Naive thymus-derived CD4-positive, alpha-beta T cell (primary cell): ENCODE results near the gene ISOC2. TPM values are rescaled to one million over a fixed set of nuclear protein-coding genes. Genes with fewer than 3 reads are reported as not detected.
A peak's percentile ranks its signal among the peaks of the same experiment; 100 is the strongest.

Source experiments
- ATAC-seq: fragments of 150-1000 bp; cut with Tn5 transposase; 2 replicates; pipeline ENCODE4 v1.10.0; 2021; ENCODE audit warnings: mild to moderate bottlenecking, moderate library complexity
- CTCF ChIA-PET: fragments of 350-600 bp; sonication (Branson Sonifier 250); formaldehyde crosslinking; loops from one replicate; lab custom pipeline; 2021; ENCODE audit warnings: antibody characterized with exemption; lab: Charles Lee
- POLR2A ChIA-PET: fragments of 350-600 bp; sonication (Branson Sonifier 250); formaldehyde crosslinking; loops from one replicate; lab custom pipeline; 2021; ENCODE audit warnings: antibody characterized with exemption, inconsistent platforms; lab: Charles Lee
- DNase-seq, 9 donors: peaks; one replicate each; pipeline versions ENCODE4 v3.0.0 to v3.0.0-alpha.2; 2020 to 2022; ENCODE audit warnings: mixed read lengths in 1 of 9
- H3K27ac ChIP-seq: one replicate; pipeline ENCODE4 v1.7.0; 2013; ENCODE audit warnings: mild to moderate bottlenecking, low read depth, low read length, moderate library complexity
- H3K27me3 ChIP-seq, 2 donors: one replicate each; pipeline ENCODE4 v1.7.0; 2013; ENCODE audit warnings: low read length in 2 of 2, mild to moderate bottlenecking in 2 of 2, moderate library complexity in 2 of 2; ENCODE audit not compliant: control insufficient read depth in 2 of 2, insufficient read depth in 2 of 2
- H3K36me3 ChIP-seq, 3 experiments: 1 replicate in 2 of 3; 2 replicates in 1 of 3; pipeline ENCODE4 v1.7.0; 2013; ENCODE audit warnings: low read length in 3 of 3, mild to moderate bottlenecking in 3 of 3, moderate library complexity in 1 of 3; ENCODE audit not compliant: insufficient read depth in 3 of 3, control insufficient read depth in 2 of 3
- H3K4me1 ChIP-seq, 2 donors: one replicate each; pipeline ENCODE4 v1.7.0; 2013; ENCODE audit warnings: low read length in 2 of 2, mild to moderate bottlenecking in 2 of 2, moderate library complexity in 1 of 2; ENCODE audit not compliant: control insufficient read depth in 2 of 2, insufficient read depth in 2 of 2
- H3K4me3 ChIP-seq: 2 replicates; pipeline ENCODE4 v1.7.0; 2013; ENCODE audit warnings: mild to moderate bottlenecking, low read length
- H3K9me3 ChIP-seq, 3 experiments: 1 replicate in 2 of 3; 2 replicates in 1 of 3; pipeline ENCODE4 v1.7.0; 2013; ENCODE audit warnings: low read length in 3 of 3; ENCODE audit not compliant: control insufficient read depth in 2 of 3
- H3K27ac Mint-ChIP-seq, 9 donors: one replicate each; pipeline ENCODE4 v1.8.0; 2020 to 2022; ENCODE audit warnings: mixed read lengths in 9 of 9, mild to moderate bottlenecking in 8 of 9, moderate library complexity in 5 of 9, inconsistent platforms in 2 of 9
- H3K27me3 Mint-ChIP-seq, 5 donors: one replicate each; pipeline ENCODE4 v1.8.0; 2021 to 2022; ENCODE audit warnings: mixed read lengths in 5 of 5, mild to moderate bottlenecking in 1 of 5
- H3K36me3 Mint-ChIP-seq, 5 donors: one replicate each; pipeline ENCODE4 v1.8.0; 2020 to 2022; ENCODE audit warnings: mixed read lengths in 5 of 5, mild to moderate bottlenecking in 3 of 5, inconsistent platforms in 1 of 5
- H3K4me1 Mint-ChIP-seq, 7 donors: one replicate each; pipeline ENCODE4 v1.8.0; 2020 to 2022; ENCODE audit warnings: mixed read lengths in 7 of 7, mild to moderate bottlenecking in 3 of 7, inconsistent platforms in 1 of 7
- H3K4me3 Mint-ChIP-seq, 10 donors: one replicate each; pipeline ENCODE4 v1.8.0; 2020 to 2022; ENCODE audit warnings: mild to moderate bottlenecking in 10 of 10, mixed read lengths in 10 of 10, moderate library complexity in 6 of 10, inconsistent platforms in 2 of 10
- H3K9me3 Mint-ChIP-seq, 11 donors: one replicate each; pipeline ENCODE4 v1.8.0; 2020 to 2022; ENCODE audit warnings: mixed read lengths in 11 of 11, mild to moderate bottlenecking in 4 of 11, inconsistent platforms in 1 of 11, moderate library complexity in 1 of 11
- intact Hi-C, 2 donors: fragments of 100-400 bp; cut with micrococcal nuclease; formaldehyde crosslinking; loops; one replicate each; pipeline ENCODE4 v1.15.1; 2023
- polyA plus RNA-seq, 2 donors: library from polyadenylated mRNA; unstranded; fragments of 300-500 nt; fragmentation: Illumina TruSeq; gene quantifications; one replicate each; pipeline ENCODE4 v1.2.3, GENCODE V29; 2021
- total RNA-seq, 6 experiments: library from RNA in 5 of 6; stranded (reverse) in 5 of 6; gene quantifications; 1 replicate in 5 of 6; 2 replicates in 1 of 6; pipeline ENCODE4 v1.2.3 and lab custom pipeline; 2021 to 2026

ISOC2 gene
- total and polyA plus RNA-seq, 7 experiments from 2014 or later, result 5.1 to 31.2 (median 11.4) TPM

GRCh38 chr19:55490478-55491432 lies 29.3 kb upstream of the ISOC2 start:
- intact Hi-C loops, result no loop called here
- no peaks in the 10 kb centered on the region for H3K4me1 ChIP-seq
- H3K27ac ChIP-seq, result no peak overlapping the region
- peaks cover 5 to 13% (median 5%) of the 10 kb centered on the region in 7 donors for H3K4me1 Mint-ChIP-seq
- H3K36me3 ChIP-seq, result no peaks in the 10 kb centered on the region
- no peaks in the 10 kb centered on the region for H3K9me3 Mint-ChIP-seq
- POLR2A ChIA-PET, result no interaction called here
- no peaks in the 10 kb centered on the region for H3K9me3 ChIP-seq
- CTCF ChIA-PET, result no interaction called here
- H3K4me3 Mint-ChIP-seq, result no peak overlapping the region
- no peak for ATAC-seq
- H3K36me3 Mint-ChIP-seq, result peaks cover 0 to 1% (median 0%) of the 10 kb centered on the region in 5 donors
- peaks cover 0 to 5% (median 0%) of the 10 kb centered on the region in 5 donors for H3K27me3 Mint-ChIP-seq
- H3K27me3 ChIP-seq, result no peaks in the 10 kb centered on the region
- no peak for DNase-seq
- no peak overlapping the region for H3K27ac Mint-ChIP-seq
- H3K4me3 ChIP-seq, result no peak overlapping the region

- no peaks in the 10 kb centered on the region for H3K27me3 ChIP-seq
- intact Hi-C loops, result no loop called here
- ATAC-seq (no peak), DNase-seq (no peak)
- ChIA-PET CTCF (no interaction called here), POLR2A (no interaction called here)
- H3K36me3 ChIP-seq, result no peaks in the 10 kb centered on the region
- H3K27ac ChIP-seq, result no peak overlapping the region
- Mint-ChIP-seq H3K27me3 (peaks cover 0 to 5% (median 0%) of the 10 kb centered on the region in 5 donors), H3K36me3 (peaks cover 0 to 1% (median 0%) of the 10 kb centered on the region in 5 donors), H3K4me1 (peaks cover 5 to 13% (median 9%) of the 10 kb centered on the region in 7 donors), H3K27ac (no peak overlapping the region), H3K9me3 (no peaks in the 10 kb centered on the region), H3K4me3 (no peak overlapping the region)
- H3K4me1 ChIP-seq, result no peaks in the 10 kb centered on the region
- no peak overlapping the region for H3K4me3 ChIP-seq
- no peaks in the 10 kb centered on the region for H3K9me3 ChIP-seq
These were observed 28.5 kb upstream of the ISOC2 start for GRCh38 chr19:55489711-55490477.

DNA sequence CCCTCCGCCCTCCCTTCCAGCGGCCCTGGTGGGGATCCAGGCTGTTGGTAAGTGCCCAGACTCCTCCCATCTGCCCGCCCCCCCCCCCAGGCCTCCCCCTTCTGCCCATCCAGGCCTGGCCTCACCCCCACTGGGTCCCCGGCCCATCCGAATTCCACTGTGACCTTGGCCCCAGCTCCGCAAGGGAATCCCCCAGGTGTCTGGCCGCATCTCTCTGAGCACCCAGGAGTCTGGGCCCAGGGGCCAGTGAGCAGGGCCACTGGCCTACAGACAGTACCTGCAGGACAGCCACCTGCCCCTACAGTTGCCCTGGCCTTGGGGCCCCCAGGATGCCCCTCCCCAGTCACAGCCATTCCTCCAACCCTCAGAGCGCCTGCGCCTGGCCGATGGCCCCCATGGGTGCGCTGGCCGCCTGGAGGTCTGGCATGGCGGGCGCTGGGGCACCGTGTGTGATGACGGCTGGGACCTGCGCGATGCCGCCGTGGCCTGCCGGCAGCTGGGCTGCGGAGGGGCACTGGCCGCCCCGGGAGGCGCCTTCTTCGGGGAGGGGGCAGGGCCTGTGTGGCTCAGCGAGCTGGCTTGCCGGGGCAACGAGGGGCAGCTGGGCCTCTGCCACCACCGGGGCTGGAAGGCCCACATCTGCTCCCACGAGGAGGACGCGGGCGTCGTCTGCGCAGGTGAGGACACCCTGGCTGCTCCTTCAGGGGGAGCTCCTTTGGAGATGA lies 27.7 kb upstream of the ISOC2 start:
- Mint-ChIP-seq H3K27ac (no peak overlapping the region), H3K36me3 (peaks cover 0 to 1% (median 0%) of the 10 kb centered on the region in 5 donors), H3K4me3 (no peak overlapping the region), H3K9me3 (no peaks in the 10 kb centered on the region), H3K4me1 (peaks cover 5 to 16% (median 9%) of the 10 kb centered on the region in 7 donors), H3K27me3 (peaks cover 0 to 5% (median 0%) of the 10 kb centered on the region in 5 donors)
- ChIA-PET CTCF (no interaction called here), POLR2A (no interaction called here)
- Histone ChIP-seq H3K27me3 (no peaks in the 10 kb centered on the region), H3K27ac (no peak overlapping the region), H3K9me3 (no peaks in the 10 kb centered on the region), H3K4me3 (no peak overlapping the region), H3K36me3 (no peaks in the 10 kb centered on the region), H3K4me1 (peaks cover 5 to 6% of the 10 kb centered on the region in 2 donors)
- DNase-seq (no peak), ATAC-seq (no peak)
- intact Hi-C loops, result no loop called here

GRCh38 chr19:55487924-55488687 lies 26.7 kb upstream of the ISOC2 start, which contains the start of gene SSC5D:
SSC5D (plus strand) TSS chr19:55488436; CDS start chr19:55488590, 154 bp downstream.
- CTCF ChIA-PET, result interaction anchor here (1.4 kb wide), 1 partner anchor 16 kb away, joined by 3 read pairs; no protein-coding TSS in a partner anchor
- no peaks in the 10 kb centered on the region for H3K9me3 Mint-ChIP-seq
- Histone ChIP-seq H3K9me3 (no peaks in the 10 kb centered on the region), H3K27ac (no peak within 1 kb of the TSS), H3K36me3 (peaks cover 0 to 8% (median 0%) of the 10 kb centered on the region in 3 experiments), H3K4me1 (peaks cover 12 to 13% of the 10 kb centered on the region in 2 donors), H3K27me3 (no peaks in the 10 kb centered on the region), H3K4me3 (no peak within 1 kb of the TSS)
- H3K4me3 Mint-ChIP-seq, result peak within 1 kb of the TSS in 2 of 10 donors; percentile 29
- H3K27ac Mint-ChIP-seq, result peak within 1 kb of the TSS in 6 of 9 donors; percentile 18 to 83 (median 64)
- intact Hi-C loops, result no loop called here
- H3K27me3 Mint-ChIP-seq, result peaks cover 0 to 5% (median 0%) of the 10 kb centered on the region in 5 donors
- DNase-seq (no peak), ATAC-seq (no peak)
- peaks cover 5 to 16% (median 9%) of the 10 kb centered on the region in 7 donors for H3K4me1 Mint-ChIP-seq
- POLR2A ChIA-PET, result no interaction called here
- peaks cover 0 to 1% (median 0%) of the 10 kb centered on the region in 5 donors for H3K36me3 Mint-ChIP-seq

- Mint-ChIP-seq H3K27me3 (peaks cover 0 to 2% (median 0%) of the 10 kb centered on the region in 5 donors), H3K4me3 (peak overlapping the region in 3 of 10 donors; percentile 29 to 51 (median 29)), H3K9me3 (no peaks in the 10 kb centered on the region), H3K36me3 (peaks cover 0 to 1% (median 0%) of the 10 kb centered on the region in 5 donors), H3K27ac (peak overlapping the region in 6 of 9 donors; percentile 18 to 83 (median 64)), H3K4me1 (peaks cover 5 to 16% (median 9%) of the 10 kb centered on the region in 7 donors)
- ChIA-PET CTCF (interaction anchor here (1.4 kb wide), 1 partner anchor 17 kb away, joined by 3 read pairs; no protein-coding TSS in a partner anchor), POLR2A (interaction anchor here (1.0 kb wide), 1 partner anchor 10 kb away, joined by 3 read pairs; no protein-coding TSS in a partner anchor)
- Histone ChIP-seq H3K9me3 (no peaks in the 10 kb centered on the region), H3K27ac (no peak overlapping the region), H3K27me3 (no peaks in the 10 kb centered on the region), H3K4me3 (no peak overlapping the region), H3K4me1 (peaks cover 12 to 13% of the 10 kb centered on the region in 2 donors), H3K36me3 (peaks cover 0 to 15% (median 0%) of the 10 kb centered on the region in 3 experiments)
- peak; percentile 25 for ATAC-seq
- intact Hi-C loops, result no loop called here
- peak in 1 of 9 donors; percentile 41 for DNase-seq
These were observed 25.8 kb upstream of the ISOC2 start for GRCh38 chr19:55486971-55487923.
